ENCODE measurements around the gene RHBDF1. TPM values are rescaled to one million over a fixed set of nuclear protein-coding genes. Genes with fewer than 3 reads are reported as not detected.

RHBDF1 gene
- total and polyA plus RNA-seq, 7 donors: 9.0 to 24.8 (median 18.3) TPM

DNA sequence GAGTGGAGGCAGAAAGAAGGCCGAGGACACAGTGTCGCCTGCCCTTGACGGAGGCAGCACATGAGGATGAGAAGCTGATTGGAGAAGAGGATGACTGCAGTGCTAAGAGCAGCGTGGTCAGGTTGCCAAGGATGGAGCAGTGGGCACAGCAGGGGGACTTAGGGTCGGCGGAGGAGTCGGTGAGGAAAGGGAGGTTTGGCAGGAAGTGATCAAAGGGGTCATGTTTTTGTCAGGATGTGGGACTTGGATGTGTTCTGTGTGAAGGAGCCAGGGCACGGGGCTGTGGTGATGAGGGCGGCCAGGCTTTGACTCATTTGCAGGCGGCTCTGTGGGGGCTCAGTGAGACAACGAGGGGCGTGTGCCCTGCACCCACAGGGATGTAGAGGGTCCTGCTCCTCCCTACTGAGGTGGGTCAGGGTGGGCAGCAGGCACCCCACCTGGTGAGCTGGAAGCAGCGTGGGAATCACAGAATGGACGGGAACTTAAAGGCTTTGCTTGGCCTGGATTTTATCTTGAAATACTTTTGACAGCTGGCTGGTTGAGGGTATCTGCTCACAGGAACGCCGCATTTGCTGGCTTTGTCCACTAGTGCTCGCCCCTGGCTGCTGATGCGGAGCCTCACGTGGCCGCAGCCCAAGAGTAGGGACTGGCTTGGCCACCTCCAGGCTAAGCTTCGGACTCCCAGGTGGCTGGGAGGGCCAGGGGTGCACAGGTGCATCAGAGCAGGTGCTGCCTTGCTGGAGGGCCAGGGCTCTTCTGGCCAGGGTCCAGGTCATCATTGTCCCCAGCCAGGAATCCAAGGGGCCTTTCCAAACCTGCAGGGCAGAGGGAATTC, 11.6 kb upstream of the RHBDF1 start:
- ATAC-seq (peak in 1 of 4 donors; percentile 18), DNase-seq (no peak)
- no peaks in the 10 kb centered on the region for H3K27me3 ChIP-seq (ENCODE audit: insufficient read depth in 3 of 3, low read length in 2 of 3)
- 48 to 56% (median 50%) methylated on average over 21 of the region's 21 CpGs for WGBS, 3 donors
- H3K4me3 ChIP-seq: no peak overlapping the region
- no peaks in the 10 kb centered on the region for H3K9me3 ChIP-seq
- peaks cover 0 to 75% of the 10 kb centered on the region in 2 donors for H3K36me3 ChIP-seq (ENCODE audit: insufficient read depth in 1 of 2, low read depth in 1 of 2)
- peaks cover 29% of the 10 kb centered on the region for H3K4me1 ChIP-seq
- no peak for TF ChIP-seq CTCF (IDR thresholded peaks at IDR 0.05)
- H3K27ac ChIP-seq: peak overlapping the region; percentile 75
- intact Hi-C loops (cut with DNase I): no loop called here

GRCh38 chr16:83060-83603, 10.7 kb upstream of the RHBDF1 start:
- no peak for TF ChIP-seq CTCF (IDR thresholded peaks at IDR 0.05)
- intact Hi-C loops (cut with DNase I): no loop called here
- Histone ChIP-seq H3K27ac (no peak overlapping the region), H3K9me3 (no peaks in the 10 kb centered on the region), H3K36me3 (ENCODE audit: insufficient read depth in 1 of 2, low read depth in 1 of 2) (peaks cover 0 to 66% of the 10 kb centered on the region in 2 donors), H3K4me1 (peaks cover 33% of the 10 kb centered on the region), H3K27me3 (ENCODE audit: insufficient read depth in 3 of 3, low read length in 2 of 3) (no peaks in the 10 kb centered on the region), H3K4me3 (no peak overlapping the region)
- DNase-seq (no peak), ATAC-seq (no peak)
- WGBS, 3 donors: 96% methylated on average over 28 to 31 of the region's 31 CpGs

- WGBS, 3 donors: 67 to 74% (median 71%) methylated on average over 32 of the region's 32 CpGs
- DNase-seq (no peak), ATAC-seq (no peak)
- TF ChIP-seq CTCF (IDR thresholded peaks at IDR 0.05): no peak
- Histone ChIP-seq H3K4me3 (peak overlapping the region; percentile 91), H3K9me3 (no peaks in the 10 kb centered on the region), H3K36me3 (ENCODE audit: insufficient read depth in 1 of 2, low read depth in 1 of 2) (peaks cover 0 to 36% of the 10 kb centered on the region in 2 donors), H3K27ac (peak overlapping the region; percentile 94), H3K4me1 (peaks cover 31% of the 10 kb centered on the region), H3K27me3 (ENCODE audit: insufficient read depth in 3 of 3, low read length in 2 of 3) (no peaks in the 10 kb centered on the region)
- intact Hi-C loops (cut with DNase I): no loop called here
Observed at GRCh38 chr16:79151-80054, 7.0 kb upstream of the RHBDF1 start.

GRCh38 chr16:78444-79150, 6.2 kb upstream of the RHBDF1 start:
- Histone ChIP-seq H3K4me1 (peaks cover 28% of the 10 kb centered on the region), H3K27me3 (ENCODE audit: insufficient read depth in 3 of 3, low read length in 2 of 3) (no peaks in the 10 kb centered on the region), H3K36me3 (ENCODE audit: insufficient read depth in 1 of 2, low read depth in 1 of 2) (peaks cover 0 to 29% of the 10 kb centered on the region in 2 donors), H3K9me3 (no peaks in the 10 kb centered on the region), H3K4me3 (peak overlapping the region; percentile 91), H3K27ac (peak overlapping the region; percentile 94)
- no peak for TF ChIP-seq CTCF (IDR thresholded peaks at IDR 0.05)
- intact Hi-C loops (cut with DNase I): no loop called here
- 4 to 6% (median 5%) methylated on average over 29 to 36 of the region's 36 CpGs for WGBS, 3 donors
- DNase-seq (peak; percentile 51 to 80), ATAC-seq (peak; percentile 17 to 66 (median 61))

Measured in psoas muscle (tissue), 8 donors.